ENCODE measurements around the gene GLYAT. TPM values are rescaled to one million over a fixed set of nuclear protein-coding genes. Genes with fewer than 3 reads are reported as not detected.
A peak's percentile ranks its signal among the peaks of the same experiment; 100 is the strongest.
"Not testable (repeated sequence)": the region's sequence is repeated elsewhere in the genome, so short reads cannot be mapped to it uniquely, and the experiment has no call there.

GLYAT gene
- total RNA-seq, 1 donor from 2014 or later, result not detected

DNA sequence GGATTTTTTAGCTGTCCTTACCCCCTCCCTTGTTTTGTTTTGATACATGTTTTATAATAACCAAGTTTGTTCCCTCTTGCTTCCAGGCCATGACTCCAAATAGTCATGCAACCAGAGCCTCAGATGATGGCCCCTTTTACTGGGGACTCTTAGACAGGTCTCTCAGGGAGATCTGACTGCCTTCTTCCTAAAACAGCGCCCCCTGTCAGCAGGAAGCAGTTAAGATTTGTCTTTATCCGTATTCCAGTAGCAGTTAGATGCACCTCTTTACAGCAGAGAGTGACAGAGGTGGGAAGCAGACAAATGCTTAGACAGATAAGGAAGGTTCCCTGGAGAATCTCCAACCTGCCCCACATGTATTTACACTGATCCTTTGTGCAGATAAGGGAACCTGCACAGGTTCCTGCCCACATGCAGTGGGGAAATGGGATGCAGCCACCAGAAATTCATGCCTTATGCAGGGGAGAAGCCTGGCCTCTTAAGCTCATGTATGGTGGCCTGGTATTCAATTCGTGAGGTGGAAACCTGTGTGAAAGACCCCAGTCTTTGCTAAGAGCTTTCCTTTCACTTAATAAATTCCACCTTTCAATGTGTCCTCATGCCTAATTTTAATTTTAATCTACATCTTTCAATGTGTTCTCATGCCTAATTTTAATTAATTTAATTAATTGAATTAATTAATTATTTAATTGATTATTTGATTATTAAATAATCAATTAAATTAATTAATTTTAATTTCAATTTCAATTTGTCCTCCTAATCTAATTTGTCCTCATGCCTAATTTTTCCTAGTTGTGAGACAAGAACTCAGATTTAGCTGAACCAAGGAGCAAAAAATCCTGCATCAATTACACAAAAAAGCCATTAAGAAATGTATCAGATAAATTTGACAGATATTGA lies 11.5 kb upstream of the GLYAT start:
- no peak for ATAC-seq

DNA sequence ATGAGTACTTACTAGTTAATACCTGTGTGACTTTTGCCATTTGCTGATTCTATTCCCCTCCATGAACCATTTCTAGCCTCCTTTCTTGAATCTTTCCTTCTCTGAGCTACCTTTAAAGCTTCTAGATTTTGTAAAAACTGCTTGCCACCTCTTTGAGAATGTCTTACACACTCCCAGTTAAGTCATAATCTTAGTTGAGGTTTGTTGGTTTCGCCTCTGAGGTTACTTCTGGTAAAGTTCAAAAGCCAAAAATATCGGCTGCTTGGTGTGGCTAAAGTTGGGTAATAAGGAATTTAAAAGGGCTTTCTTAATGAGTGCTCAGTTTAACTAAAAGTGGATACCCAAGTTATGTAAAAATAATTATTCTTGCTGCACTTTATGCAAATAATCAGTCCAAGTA lies 10.4 kb upstream of the GLYAT start:
- ATAC-seq, result no peak

DNA sequence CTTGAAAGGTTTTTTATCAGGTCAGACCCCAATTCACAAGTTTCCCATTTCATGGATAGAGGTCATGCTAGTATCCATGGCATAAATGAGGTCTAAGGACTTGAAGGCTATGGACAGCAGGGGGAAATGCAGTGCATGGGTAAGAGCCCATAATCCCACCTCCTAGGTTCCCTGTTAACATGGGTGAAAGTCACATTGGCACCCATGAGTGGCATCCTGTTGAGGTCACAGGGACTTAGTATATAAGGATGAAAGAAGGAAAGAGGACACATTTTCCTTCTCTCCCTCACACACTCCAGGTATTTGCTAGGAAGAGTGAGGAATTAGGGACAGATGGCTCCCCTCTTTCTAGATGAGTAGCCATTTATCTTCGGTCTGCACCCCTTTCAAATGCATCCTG lies 9.4 kb upstream of the GLYAT start:
- no peak for ATAC-seq

DNA sequence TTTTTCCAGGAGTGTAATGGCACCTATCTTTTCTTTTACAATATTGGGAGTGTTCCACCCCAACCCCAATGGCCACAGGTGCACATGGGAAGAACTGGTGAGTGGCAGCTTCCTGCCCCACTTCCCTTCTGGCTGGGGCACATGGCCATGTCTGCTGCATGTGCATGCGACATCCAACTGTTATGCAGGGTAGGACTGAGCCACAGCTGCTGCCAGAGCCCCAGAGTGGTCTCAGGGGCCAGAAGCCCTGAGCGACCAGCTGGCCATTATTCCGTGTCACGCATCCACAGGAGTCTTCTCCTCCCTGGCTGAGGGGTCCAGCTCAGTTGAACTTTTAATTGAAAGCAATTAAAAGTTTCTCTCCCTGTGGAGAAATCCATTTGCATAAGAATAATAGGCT lies 8.7 kb upstream of the GLYAT start:
- ATAC-seq, result no peak

DNA sequence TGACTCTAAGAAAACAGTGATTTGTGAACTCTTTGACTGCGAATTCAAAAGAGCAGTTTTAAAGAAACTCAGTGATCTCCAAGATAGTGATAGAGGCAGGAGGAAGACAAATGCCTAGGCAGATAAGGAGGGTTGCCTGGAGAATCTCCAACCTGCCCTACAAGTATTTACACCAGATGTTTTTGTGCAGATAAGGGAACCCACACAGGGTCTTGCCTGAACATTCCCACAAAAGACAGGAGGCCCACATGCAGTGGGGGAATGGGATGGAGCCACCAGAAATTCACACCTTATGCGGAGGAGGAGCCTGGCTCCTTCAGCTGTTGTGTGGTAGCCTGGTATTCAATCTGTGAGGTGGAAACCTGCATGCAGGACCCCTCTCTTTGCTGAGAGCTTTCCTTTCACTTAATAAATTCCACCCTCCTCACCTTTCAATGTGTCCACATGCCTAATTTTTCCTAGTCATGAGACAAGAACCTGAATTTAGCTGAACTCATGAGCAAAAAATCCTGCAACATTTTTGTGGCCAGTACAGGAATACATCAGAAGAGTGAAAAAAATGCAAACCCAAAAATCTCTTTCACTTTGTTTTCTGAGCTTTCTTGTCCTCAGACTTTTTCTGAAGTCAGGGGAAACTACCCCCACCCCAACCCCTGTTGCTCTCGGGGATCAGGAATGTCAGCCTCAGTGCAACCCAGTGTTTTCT lies 8.1 kb upstream of the GLYAT start:
- ATAC-seq, result no peak

DNA sequence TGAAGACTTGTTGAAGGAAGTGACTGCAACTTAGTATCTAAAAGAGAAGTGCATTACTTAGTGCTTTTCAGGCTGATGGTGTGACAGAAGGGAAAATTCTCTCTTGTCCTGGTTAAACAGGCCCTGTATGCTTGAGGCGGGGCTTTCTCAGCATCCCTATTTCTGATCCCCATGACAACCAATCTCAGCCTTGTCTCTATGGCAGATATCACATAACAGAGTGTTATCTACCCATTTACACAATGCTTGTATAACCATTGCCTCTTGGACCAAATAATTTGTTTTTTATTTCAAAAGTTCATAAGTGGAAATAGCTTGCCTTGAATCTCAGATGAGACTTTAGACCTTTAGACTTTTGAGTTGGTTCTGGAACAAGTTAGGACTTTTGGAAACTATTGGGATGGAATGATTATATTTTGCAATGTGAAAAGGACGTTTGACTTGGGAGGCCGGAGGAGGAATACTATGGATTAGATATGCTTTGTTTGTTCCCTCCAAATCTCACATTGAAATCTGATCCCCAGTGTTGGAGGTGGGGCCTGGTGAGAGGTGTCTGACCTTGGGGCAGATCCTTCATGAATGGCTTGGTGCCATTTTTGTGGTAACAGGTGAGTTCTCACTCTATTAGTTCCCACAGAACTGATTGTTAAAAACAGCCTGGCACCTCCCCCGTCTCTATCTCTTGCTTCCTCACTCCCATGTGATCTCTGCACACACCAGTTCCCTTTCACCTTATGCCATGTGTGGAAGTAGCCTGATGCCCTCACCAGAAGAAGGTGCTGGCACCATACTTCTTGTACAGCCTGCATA lies 3.1 kb upstream of the GLYAT start:
- ATAC-seq, result no peak

DNA sequence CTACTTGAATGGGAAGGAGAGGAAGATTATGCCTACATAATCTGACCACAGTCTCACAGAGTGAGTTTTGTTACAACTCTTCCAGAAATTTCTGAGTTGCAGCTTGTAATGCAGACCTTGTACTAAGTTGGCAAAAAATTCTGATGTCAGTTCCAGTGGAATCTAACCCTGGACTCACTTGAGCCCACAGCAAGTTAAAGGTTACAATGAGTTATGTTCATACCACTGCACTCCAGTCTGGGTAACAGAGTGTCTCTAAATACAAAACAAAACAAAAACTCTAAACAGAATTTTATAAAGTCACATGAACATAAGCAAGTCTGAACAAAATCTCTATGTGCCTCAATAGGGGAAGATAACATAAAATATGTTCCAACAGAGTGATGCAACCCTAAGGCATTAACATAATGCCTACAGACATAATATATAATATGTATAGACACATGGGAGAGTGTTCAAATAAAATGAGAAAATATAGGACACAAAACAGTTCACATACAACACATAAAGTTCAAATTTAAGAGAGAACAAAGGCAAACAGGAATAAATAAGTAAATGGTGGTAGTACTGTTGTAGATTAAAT lies 1.1 kb downstream of the GLYAT start:
- ATAC-seq, result no peak

DNA sequence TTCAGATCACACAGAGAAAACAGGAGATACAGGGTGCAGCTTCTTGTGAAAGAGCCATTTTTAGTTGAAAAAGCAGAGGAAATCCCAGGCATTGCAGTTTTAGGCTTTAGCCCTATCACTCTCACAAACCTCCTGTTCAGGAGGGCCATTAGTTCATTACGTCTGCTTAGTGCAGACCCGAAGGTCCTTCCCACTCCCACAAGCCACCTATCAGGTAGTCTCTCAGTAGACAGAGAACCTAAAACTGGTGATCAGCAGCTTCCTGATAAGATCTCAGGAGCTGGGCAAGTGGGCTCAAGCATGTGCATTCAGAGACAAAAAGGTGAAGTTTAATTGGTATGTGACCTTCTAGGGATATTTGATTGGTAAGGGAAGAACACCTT lies 4.3 kb downstream of the GLYAT start:
- ATAC-seq, result no peak

DNA sequence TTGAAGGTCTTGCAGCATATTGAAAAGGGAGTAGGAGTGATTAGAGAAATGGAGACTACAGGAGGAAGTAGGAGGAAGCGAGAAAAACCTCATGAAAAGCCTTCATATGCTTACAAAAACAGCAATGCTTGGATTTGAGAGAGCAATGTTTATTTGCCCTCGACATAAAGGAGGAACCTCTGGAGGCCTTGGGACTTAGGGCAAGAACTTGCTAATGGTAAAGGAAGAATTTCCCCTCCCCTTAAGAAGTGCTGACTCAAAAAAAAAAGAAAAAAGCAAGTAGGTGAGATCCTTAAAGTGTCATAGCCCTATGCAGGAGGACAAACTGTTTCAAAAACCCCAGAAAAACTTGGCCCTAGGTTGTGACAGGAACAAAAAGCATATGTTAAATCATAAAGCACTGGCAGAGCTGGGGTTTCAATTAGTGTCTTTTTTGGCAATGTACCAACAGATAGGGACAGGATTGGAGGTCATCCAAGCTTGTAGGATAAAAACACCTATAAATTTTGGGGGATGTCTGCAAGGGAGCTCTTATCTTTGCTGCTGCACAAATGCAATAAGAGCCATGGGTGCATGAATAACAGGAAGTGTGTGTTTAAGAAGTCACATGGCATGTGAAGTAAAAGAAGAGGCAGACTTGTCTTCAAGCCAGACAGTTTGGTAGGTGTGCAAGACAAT lies 4.9 kb downstream of the GLYAT start:
- no peak for ATAC-seq

DNA sequence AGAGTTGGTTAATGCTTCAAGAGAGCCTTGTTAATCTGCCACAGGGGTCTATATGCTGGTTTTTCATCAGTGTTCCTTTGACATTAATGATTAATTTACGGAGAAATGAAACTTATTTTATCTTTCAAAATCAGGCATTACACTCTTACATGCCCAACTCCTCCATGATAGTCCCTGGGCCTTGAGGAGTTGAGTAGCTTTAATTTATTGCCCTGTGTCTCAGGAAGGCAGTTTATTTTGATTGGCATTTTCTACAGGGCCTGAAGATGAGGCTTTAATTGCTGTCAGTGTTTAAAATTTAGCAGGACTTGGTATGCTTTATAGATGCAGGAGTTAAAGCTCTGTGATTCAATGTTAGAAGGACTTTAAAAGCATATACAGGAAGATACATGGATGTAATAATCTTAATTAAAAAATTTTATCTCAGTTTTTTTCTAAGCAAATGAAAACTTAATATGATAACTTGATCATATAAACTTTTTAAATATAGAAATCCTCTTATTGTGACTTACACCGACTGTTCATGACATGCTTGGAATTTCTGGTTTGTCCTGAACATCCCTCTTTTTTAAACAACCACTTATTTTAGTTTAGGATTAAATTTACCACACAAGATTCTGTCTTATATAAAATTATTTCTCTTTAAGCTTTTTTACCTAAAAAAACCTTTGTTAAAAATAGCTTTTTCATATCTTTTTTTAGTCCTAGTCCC lies 12.2 kb downstream of the GLYAT start:
- ATAC-seq, result no peak

DNA sequence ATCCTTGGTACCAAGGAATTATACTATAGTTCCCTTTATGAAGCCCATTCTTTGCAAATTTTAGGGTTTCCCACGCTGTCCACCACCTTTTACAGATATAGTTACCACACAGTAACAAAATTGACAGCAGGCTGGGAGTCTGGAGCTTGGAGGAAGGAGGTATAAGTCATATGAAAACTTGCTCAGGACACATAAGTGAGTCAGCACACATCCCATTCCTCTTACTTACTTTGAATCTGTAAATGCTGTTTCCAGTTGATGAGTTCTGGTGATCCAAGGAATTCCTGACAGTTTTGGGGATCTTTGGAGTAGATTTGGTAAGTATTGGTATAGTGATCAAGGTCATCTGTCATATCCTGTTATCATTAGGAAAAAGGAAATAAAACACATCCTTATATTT lies 19.2 kb downstream of the GLYAT start:
- ATAC-seq, result no peak

DNA sequence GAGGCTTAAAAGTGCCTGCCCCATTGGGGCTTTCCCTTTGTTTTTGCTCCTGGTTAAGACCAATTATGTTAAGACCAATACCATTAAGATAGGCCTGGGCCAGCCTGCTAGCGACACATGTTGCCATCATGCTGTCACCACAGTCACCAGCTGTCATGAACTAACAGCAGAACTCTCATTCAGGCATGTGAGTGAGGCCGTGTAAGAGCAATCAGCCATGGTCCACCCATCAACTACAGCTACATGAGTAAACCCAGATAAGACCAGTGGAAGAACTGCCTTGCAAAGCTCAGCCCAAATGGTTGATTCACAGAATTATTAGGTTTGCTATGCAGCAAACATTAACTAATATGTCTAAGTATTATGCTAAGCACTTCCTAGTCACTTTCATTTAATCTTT lies 19.9 kb downstream of the GLYAT start:
- no peak for ATAC-seq

DNA sequence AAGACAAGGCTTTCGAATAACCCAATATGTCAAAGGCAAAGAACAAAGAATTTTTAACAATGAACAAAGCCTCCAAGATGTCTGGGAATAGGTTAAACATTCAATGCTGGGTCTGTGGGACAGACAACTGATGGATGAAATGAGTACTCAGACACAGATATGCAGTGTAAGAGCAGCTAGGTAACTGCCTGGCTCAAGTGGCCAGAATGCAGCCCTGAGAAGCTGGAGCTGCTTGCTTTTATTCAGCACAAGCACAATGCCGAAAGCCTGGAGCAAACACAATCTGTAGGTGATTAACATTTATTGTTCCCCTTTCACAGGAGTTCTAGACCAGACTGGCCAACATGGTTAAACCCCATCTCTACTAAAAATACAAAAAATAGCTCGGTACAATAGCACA lies 24.0 kb downstream of the GLYAT start:
- ATAC-seq, result no peak

DNA sequence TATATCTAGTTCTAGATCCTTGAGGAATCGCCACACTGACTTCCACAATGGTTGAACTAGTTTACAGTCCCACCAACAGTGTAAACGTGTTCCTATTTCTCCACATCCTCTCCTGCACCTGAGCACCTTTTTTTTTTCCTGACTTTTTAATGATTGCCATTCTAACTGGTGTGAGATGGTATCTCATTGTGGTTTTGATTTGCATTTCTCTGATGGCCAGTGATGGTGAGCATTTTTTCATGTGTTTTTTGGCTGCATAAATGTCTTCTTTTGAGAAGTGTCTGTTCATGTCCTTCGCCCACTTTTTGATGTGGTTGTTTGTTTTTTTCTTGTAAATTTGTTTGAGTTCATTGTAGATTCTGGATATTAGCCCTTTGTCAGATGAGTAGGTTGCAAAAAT lies 34.9 kb downstream of the GLYAT start:
- ATAC-seq, result not testable (repeated sequence)

DNA sequence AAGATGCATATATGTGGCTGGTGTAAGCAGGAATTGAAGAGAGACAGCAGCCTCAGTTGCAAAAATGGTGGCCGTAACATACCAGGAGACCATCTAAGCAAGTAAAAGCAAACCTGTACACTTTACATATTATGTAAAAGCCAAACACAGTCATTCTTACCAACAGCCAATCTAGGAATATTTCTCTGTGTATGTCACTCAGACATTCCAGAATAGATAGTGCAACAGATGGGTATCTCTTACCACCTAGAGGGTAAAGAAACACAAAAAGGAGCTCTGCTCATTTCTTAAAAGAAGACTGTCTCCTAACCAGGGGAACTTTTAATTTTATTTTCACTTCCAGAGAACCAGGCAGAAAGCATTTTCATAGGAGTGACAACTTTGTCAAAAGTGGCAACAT lies 38.7 kb downstream of the GLYAT start:
- ATAC-seq, result no peak

DNA sequence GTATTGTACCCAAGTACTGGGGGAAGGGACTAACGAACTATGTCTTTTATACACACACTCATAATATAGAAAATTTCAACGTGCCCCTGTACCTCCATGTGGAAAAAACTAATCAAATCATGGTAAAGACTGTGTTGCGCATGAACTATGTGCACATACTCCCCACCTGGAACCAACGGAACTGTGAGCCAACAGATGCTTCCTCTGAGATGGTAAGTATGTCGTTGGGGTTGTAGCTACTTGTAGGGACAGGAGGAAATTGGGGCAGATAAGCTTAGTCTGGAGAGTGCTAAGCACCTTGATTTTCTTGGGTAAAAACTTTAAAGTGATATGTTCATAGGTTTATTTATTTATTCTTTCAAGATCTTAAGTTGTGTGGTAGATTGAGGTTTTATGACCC lies 40.1 kb downstream of the GLYAT start:
- ATAC-seq, result no peak

DNA sequence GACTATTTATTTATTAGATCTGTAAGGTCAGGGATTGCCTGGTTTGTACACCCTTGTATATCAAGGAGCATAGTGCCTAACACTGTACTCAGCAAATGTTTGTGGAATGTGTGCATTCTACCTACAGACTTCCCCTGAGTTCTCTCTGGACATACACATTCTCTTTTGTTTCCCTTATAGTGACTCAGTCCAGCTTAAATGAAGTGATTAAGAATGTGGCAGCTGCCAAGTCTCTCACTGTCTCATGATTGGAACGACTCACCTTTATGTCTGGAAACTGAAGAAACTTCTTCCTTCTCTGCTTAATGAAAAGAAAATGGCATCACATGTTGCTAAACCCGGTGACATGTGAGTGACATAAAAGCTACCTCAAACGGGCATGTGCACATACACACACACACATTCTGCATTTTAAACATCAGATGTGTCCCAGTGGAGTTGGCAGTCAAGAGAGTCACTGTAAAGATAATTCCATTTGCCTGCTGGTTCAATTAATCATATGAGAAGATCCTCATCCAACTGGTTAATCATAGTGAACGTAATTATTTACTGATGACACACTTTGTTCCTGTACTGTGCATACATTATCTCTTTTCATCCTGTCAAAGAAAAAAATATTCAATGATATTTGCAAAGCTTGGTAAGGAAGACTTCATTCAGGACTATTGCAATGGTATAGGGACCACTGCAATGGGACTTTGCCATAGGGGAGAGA lies 42.8 kb downstream of the GLYAT start:
- ATAC-seq, result peak; percentile 91

DNA sequence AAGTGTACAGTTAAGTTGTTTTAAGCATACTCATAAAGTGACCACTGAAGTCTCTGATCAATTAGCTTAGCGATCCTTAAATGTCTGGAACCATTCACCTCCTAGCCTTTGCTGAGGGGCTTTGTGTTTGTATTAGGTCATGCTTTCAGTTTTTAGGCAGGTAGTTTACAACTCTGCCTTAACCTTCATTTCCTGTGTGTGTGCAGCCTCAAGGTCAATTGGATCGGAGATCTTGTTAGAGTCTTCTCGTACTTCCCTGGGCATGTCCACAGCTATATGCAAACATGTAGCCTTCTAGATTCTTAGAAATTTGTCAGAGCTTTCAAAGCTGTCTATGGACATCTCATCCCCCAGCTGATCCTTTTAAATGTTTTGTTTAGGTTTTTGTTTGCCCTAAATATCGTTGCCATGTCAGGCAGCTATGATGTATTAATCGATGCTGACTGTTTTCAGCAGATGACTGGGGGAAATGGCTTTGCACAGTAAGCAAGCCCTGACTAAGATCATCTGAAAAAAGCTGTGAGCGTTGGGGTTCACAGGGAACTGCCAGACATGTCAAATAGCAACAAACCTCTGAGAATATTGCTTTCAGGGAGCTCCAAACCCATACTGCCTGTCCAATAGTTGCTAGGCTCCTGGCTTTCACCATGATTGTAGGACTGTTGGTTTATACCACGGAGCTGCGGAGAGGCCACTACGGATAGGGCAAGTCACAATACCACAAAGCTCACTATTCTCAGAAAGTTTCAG lies 45.6 kb downstream of the GLYAT start:
- ATAC-seq, result no peak

DNA sequence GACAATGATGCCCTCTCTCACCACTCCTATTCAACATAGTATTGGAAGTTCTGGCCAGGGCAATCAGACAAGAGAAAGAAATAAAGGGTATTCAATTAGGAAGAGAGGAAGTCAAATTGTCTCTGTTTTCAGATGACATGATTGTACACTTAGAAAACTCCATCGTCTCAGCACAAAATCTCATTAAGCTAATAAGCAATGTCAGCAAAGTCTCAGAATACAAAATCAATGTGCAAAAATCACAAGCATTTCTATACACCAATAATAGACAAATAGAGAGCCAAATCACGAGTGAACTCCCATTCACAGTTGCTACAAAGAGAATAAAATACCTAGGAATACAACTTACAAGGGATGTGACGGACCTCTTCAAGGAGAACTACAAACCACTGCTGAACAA lies 49.1 kb downstream of the GLYAT start:
- not testable (repeated sequence) for ATAC-seq

DNA sequence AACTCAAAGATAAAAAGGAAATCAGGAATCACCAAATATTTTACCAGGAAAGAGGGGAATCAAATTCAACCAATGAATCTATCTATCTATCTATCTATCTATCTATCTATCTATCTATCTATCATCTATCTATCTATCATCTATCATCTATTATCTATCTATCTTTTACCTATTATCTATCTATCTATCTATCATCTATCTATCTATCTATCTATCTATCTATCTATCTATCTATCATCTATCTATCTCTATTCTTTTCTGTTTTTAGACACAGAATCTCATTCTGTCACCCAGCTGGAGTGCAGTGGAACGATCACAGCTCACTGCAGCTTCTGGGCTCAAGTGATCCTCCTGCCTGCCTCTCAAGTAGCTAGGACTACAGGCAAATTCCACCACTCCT lies 54.2 kb downstream of the GLYAT start:
- not testable (repeated sequence) for ATAC-seq
